Measurements from ENCODE around the gene SNX18. TPM values are rescaled to one million over a fixed set of nuclear protein-coding genes. Genes with fewer than 3 reads are reported as not detected.

The SNX18 gene
- total and polyA plus RNA-seq, 2 of the 4 experiments (the other 2 are of a cell fraction): 31.2 to 50.0 TPM

DNA sequence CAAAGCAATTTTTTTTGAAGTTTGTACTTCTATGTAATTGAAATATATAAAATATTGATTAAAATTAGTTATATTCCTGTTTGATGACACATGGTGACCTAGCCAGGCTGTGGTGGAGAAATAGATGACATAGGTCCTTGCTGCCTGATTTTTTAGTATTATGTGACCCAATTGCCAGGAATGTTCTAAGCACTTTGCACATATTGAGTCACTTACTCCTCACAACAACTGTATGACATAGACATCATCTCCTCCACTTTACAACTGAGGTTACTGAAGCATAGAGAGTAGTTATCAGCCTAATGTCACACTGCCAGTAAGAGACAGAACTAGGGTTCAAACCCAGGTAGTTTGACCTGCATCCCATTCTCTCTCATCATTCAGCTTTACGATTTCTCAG, 26.2 kb upstream of the SNX18 start:
- no peak overlapping the region for H2BK15ac ChIP-seq (ENCODE audit: low read depth, low read length)
- H3K9me1 ChIP-seq (ENCODE audit: insufficient read depth, low read length): no peaks in the 10 kb centered on the region
- dilution Hi-C loops (cut with HindIII; ENCODE audit: low sequenced_read_pairs, unreplicated experiment) (no loop called here), intact Hi-C loops (cut with micrococcal nuclease) (no loop called here), in situ Hi-C loops (cut with MboI; ENCODE audit: low sequenced_read_pairs) (loop anchor here (10.0 to 25.0 kb wide), 2 partner anchors 237 to 646 kb away; no protein-coding TSS in a partner anchor)
- H3K4me1 ChIP-seq (ENCODE audit: control insufficient read depth, insufficient read depth, low read length): no peaks in the 10 kb centered on the region; the same call in 1 of the 2 replicates
- no peak overlapping the region for H3K9ac ChIP-seq (ENCODE audit: low read depth, low read length)
- H3K4me3 ChIP-seq (ENCODE audit: insufficient read depth, low read depth, low read length): no peak overlapping the region
- ChIA-PET POLR2A (ENCODE audit: unreplicated experiment) (interaction anchor here (0.6 kb wide), 1 partner anchor 1003 kb away, joined by 3 read pairs; no protein-coding TSS in a partner anchor), CTCF (interaction anchor here (1.6 kb wide), 1 partner anchor 248 kb away, joined by 5 read pairs; no protein-coding TSS in a partner anchor)
- no peak overlapping the region for H3K4ac ChIP-seq (ENCODE audit: low read depth, low read length)
- peaks cover 14% of the 10 kb centered on the region; the same call in 1 of the 2 replicates for H3K27me3 ChIP-seq (ENCODE audit: control insufficient read depth, insufficient read depth, low read length)
- no peak for DNase-seq
- no peak overlapping the region for H2AFZ ChIP-seq (replicated peaks; ENCODE audit: low read length, poor library complexity)
- no peak overlapping the region for H3K4me2 ChIP-seq (ENCODE audit: low read depth, low read length)
- no peak overlapping the region for H3K18ac ChIP-seq (ENCODE audit: low read depth, low read length)
- no peak overlapping the region for H2BK120ac ChIP-seq (ENCODE audit: low read depth, low read length)
- no peak overlapping the region for H4K91ac ChIP-seq (ENCODE audit: insufficient read depth, low read depth, low read length)
- no peak overlapping the region for H3K27ac ChIP-seq (ENCODE audit: insufficient read depth, low read length)
- no peak overlapping the region for H2AK9ac ChIP-seq (replicated peaks; ENCODE audit: low read depth, low read length, poor library complexity)
- H3K36me3 ChIP-seq (ENCODE audit: control insufficient read depth, insufficient read depth, low read length): no peaks in the 10 kb centered on the region
- no peaks in the 10 kb centered on the region for H3K79me1 ChIP-seq (ENCODE audit: low read depth in 1 of 2, low read length in 2 of 2)
- no CpG with 5 or more reads among the region's 1 CpG for WGBS, 2 experiments (ENCODE audit: extremely low coverage in 2 of 2, insufficient read length in 1 of 2)
- no peak overlapping the region for H2BK5ac ChIP-seq (ENCODE audit: low read depth, low read length, poor library complexity, severe bottlenecking)
- TF ChIP-seq MAFK (IDR thresholded peaks at IDR 0.05; ENCODE audit: low read depth, low read length): no peak
- TF ChIP-seq, protein P1, sequence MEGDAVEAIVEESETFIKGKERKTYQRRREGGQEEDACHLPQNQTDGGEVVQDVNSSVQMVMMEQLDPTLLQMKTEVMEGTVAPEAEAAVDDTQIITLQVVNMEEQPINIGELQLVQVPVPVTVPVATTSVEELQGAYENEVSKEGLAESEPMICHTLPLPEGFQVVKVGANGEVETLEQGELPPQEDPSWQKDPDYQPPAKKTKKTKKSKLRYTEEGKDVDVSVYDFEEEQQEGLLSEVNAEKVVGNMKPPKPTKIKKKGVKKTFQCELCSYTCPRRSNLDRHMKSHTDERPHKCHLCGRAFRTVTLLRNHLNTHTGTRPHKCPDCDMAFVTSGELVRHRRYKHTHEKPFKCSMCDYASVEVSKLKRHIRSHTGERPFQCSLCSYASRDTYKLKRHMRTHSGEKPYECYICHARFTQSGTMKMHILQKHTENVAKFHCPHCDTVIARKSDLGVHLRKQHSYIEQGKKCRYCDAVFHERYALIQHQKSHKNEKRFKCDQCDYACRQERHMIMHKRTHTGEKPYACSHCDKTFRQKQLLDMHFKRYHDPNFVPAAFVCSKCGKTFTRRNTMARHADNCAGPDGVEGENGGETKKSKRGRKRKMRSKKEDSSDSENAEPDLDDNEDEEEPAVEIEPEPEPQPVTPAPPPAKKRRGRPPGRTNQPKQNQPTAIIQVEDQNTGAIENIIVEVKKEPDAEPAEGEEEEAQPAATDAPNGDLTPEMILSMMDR (conservative IDR thresholded peaks at IDR 0.05; ENCODE audit: low read depth, low read length): no peak
- no peak for TF ChIP-seq POLR2A (IDR thresholded peaks at IDR 0.05; ENCODE audit: low read depth, low read length)
- no peak for TF ChIP-seq SMC3 (IDR thresholded peaks at IDR 0.05; ENCODE audit: low read depth, low read length)
- no peak for TF ChIP-seq RCOR1 (IDR thresholded peaks at IDR 0.05; ENCODE audit: insufficient replicate concordance, low read length)
- no peak overlapping the region for H4K8ac ChIP-seq (ENCODE audit: low read depth in 2 of 2, low read length in 2 of 2)
- H4K5ac ChIP-seq (ENCODE audit: low read depth, low read length): no peak overlapping the region
- H4K20me1 ChIP-seq (ENCODE audit: insufficient read depth, low read length): no peaks in the 10 kb centered on the region
- H2AK5ac ChIP-seq (ENCODE audit: low read depth, low read length): no peak overlapping the region
- no TSS peak for BruUV-seq (replicated peaks)
- H3K56ac ChIP-seq (ENCODE audit: extremely low read depth, insufficient read depth, low read length): no peak overlapping the region
- H3K23ac ChIP-seq (ENCODE audit: low read depth, low read length): no peak overlapping the region
- ATAC-seq (ENCODE audit: low read depth): no peak
- peaks cover 2% of the 10 kb centered on the region for H3K9me3 ChIP-seq (ENCODE audit: control insufficient read depth, insufficient read depth, low read length)
- H2BK20ac ChIP-seq (ENCODE audit: low read depth, low read length): no peak overlapping the region
- no peak overlapping the region for H3K14ac ChIP-seq (replicated peaks; ENCODE audit: low read depth, low read length)
